H9 (cell line): ENCODE data around the gene FABP7. TPM values are rescaled to one million over a fixed set of nuclear protein-coding genes. Genes with fewer than 3 reads are reported as not detected.

Source experiments
- DNase-seq: peaks from one replicate; pipeline ENCODE4 v3.0.0-alpha.2; 2017
- H2AFZ ChIP-seq: one replicate; pipeline ENCODE4 v1.6.1; 2013; ENCODE audit warnings: mild to moderate bottlenecking, low read length, control low read depth, moderate library complexity
- H2AK5ac ChIP-seq: 2 replicates; pipeline ENCODE4 v1.6.1; 2013; ENCODE audit warnings: low read length, control low read depth, mixed read lengths; ENCODE audit not compliant: insufficient read length
- H2BK120ac ChIP-seq: one replicate; pipeline ENCODE4 v1.6.1; 2013; ENCODE audit warnings: low read depth, mild to moderate bottlenecking, low read length, control low read depth, inconsistent platforms; ENCODE audit not compliant: poor library complexity, severe bottlenecking
- H2BK12ac ChIP-seq: 2 replicates; pipeline ENCODE4 v1.6.1; 2013; ENCODE audit warnings: low read length, control low read depth, mixed read lengths, low read depth; ENCODE audit not compliant: insufficient read length
- H2BK15ac ChIP-seq: 2 replicates; pipeline ENCODE4 v1.6.1; 2013; ENCODE audit warnings: low read depth, low read length, control low read depth
- H2BK20ac ChIP-seq: one replicate; pipeline ENCODE4 v1.6.1; 2013; ENCODE audit warnings: low read depth, mild to moderate bottlenecking, low read length, control low read depth, inconsistent platforms; ENCODE audit not compliant: poor library complexity, severe bottlenecking
- H2BK5ac ChIP-seq: 2 replicates; pipeline ENCODE4 v1.6.1; 2013; ENCODE audit warnings: low read length, control low read depth, mixed read lengths; ENCODE audit not compliant: insufficient read length
- H3K14ac ChIP-seq: 2 replicates; pipeline ENCODE4 v1.6.1; 2013; ENCODE audit warnings: low read length, control low read depth; ENCODE audit not compliant: insufficient read depth
- H3K18ac ChIP-seq: 2 replicates; pipeline ENCODE4 v1.6.1; 2013; ENCODE audit warnings: low read depth, mild to moderate bottlenecking, mixed read lengths, low read length, control low read depth; ENCODE audit not compliant: insufficient read length
- H3K23ac ChIP-seq: 2 replicates; pipeline ENCODE4 v1.6.1; 2013; ENCODE audit warnings: low read length, control low read depth, mixed read lengths, low read depth; ENCODE audit not compliant: insufficient read length
- H3K23me2 ChIP-seq: 2 replicates; pipeline ENCODE4 v1.6.1; 2013; ENCODE audit warnings: low read depth, mild to moderate bottlenecking, mixed read lengths, low read length, control low read depth; ENCODE audit not compliant: insufficient read length, poor library complexity, severe bottlenecking
- H3K27ac ChIP-seq: 2 replicates; pipeline ENCODE4 v1.5.1; 2013; ENCODE audit warnings: low read length, control low read depth, mixed read lengths, low read depth; ENCODE audit not compliant: insufficient read length
- H3K27me3 ChIP-seq: 2 replicates; pipeline ENCODE4 v1.6.1; 2013; ENCODE audit warnings: low read length, control low read depth, inconsistent platforms; ENCODE audit not compliant: insufficient read depth
- H3K4ac ChIP-seq: 2 replicates; pipeline ENCODE4 v1.6.1; 2013; ENCODE audit warnings: low read depth, mild to moderate bottlenecking, control low read depth, inconsistent platforms, low read length, moderate library complexity
- H3K4me1 ChIP-seq: 2 replicates; pipeline ENCODE4 v1.6.1; 2013; ENCODE audit warnings: low read length, control low read depth, inconsistent platforms; ENCODE audit not compliant: insufficient read depth
- H3K4me2 ChIP-seq: 2 replicates; pipeline ENCODE4 v1.6.1; 2013; ENCODE audit warnings: low read length, control low read depth, mixed read lengths; ENCODE audit not compliant: insufficient read length, insufficient read depth
- H3K56ac ChIP-seq: 2 replicates; pipeline ENCODE4 v1.6.1; 2013; ENCODE audit warnings: low read depth, mild to moderate bottlenecking, mixed read lengths, low read length, control low read depth; ENCODE audit not compliant: insufficient read length
- H3K79me1 ChIP-seq: 2 replicates; pipeline ENCODE4 v1.6.1; 2013; ENCODE audit warnings: low read depth, mild to moderate bottlenecking, moderate library complexity, low read length, control low read depth, inconsistent platforms; ENCODE audit not compliant: insufficient read depth, poor library complexity, severe bottlenecking
- H3K79me2 ChIP-seq: 2 replicates; pipeline ENCODE4 v1.6.1; 2013; ENCODE audit warnings: low read length, control low read depth, inconsistent platforms; ENCODE audit not compliant: insufficient read depth
- H3K9ac ChIP-seq: 2 replicates; pipeline ENCODE4 v1.6.1; 2013; ENCODE audit warnings: low read length, control low read depth, mixed read lengths; ENCODE audit not compliant: insufficient read length; ENCODE audit errors: extremely low read depth
- H3K9me3 ChIP-seq: one replicate; pipeline ENCODE4 v1.6.1; 2013; ENCODE audit warnings: low read depth, low read length, inconsistent platforms; ENCODE audit not compliant: control insufficient read depth
- H3T11ph ChIP-seq: one replicate; pipeline ENCODE4 v1.6.1; 2013; ENCODE audit warnings: mild to moderate bottlenecking, low read length, control low read depth, inconsistent platforms
- H4K20me1 ChIP-seq: one replicate; pipeline ENCODE4 v1.6.1; 2013; ENCODE audit not compliant: control insufficient read depth, insufficient read length, insufficient read depth
- H4K5ac ChIP-seq: 2 replicates; pipeline ENCODE4 v1.6.1; 2013; ENCODE audit warnings: low read depth, mild to moderate bottlenecking, mixed read lengths, low read length, control low read depth; ENCODE audit not compliant: insufficient read length
- H4K8ac ChIP-seq: replicated peaks from 2 replicates; pipeline ENCODE4 v1.6.1; 2013; ENCODE audit warnings: low read length, control low read depth, mixed read lengths, low read depth; ENCODE audit not compliant: insufficient read length
- H4K91ac ChIP-seq: 2 replicates; pipeline ENCODE4 v1.6.1; 2013; ENCODE audit warnings: low read depth, mild to moderate bottlenecking, moderate library complexity, mixed read lengths, low read length, control low read depth; ENCODE audit not compliant: insufficient read length
- H3K27ac Mint-ChIP-seq, 3 experiments: 2 replicates in 2 of 3; 3 replicates in 1 of 3; pipeline ENCODE4 v1.8.0; 2020 to 2021; ENCODE audit warnings: mixed read lengths in 3 of 3, mild to moderate bottlenecking in 1 of 3, moderate library complexity in 1 of 3
- H3K27me3 Mint-ChIP-seq: 2 replicates; pipeline ENCODE4 v1.8.0; 2021; ENCODE audit warnings: low read depth, mild to moderate bottlenecking, moderate library complexity, mixed read lengths
- H3K36me3 Mint-ChIP-seq, 3 experiments: 2 replicates in 2 of 3; 3 replicates in 1 of 3; pipeline ENCODE4 v1.8.0; 2020 to 2021; ENCODE audit warnings: low read depth in 3 of 3, mixed read lengths in 3 of 3; ENCODE audit not compliant: insufficient read depth in 1 of 3
- H3K4me1 Mint-ChIP-seq, 2 experiments: 2 replicates each; pipeline ENCODE4 v1.8.0; 2020; ENCODE audit warnings: mixed read lengths in 2 of 2
- H3K4me3 Mint-ChIP-seq, 2 experiments: 2 replicates in 1 of 2; 3 replicates in 1 of 2; pipeline ENCODE4 v1.8.0; 2020 to 2021; ENCODE audit warnings: mild to moderate bottlenecking in 2 of 2, mixed read lengths in 2 of 2, moderate library complexity in 1 of 2
- H3K9me3 Mint-ChIP-seq, 2 experiments: 2 replicates in 1 of 2; 3 replicates in 1 of 2; pipeline ENCODE4 v1.8.0; 2020; ENCODE audit warnings: mild to moderate bottlenecking in 2 of 2, mixed read lengths in 2 of 2, moderate library complexity in 1 of 2
- CTCF ChIP-seq: fragments of 200-600 bp; sonication (generic); conservative IDR thresholded peaks from 3 replicates; pipeline ENCODE4 v1.8.0; 2021; ENCODE audit warnings: antibody characterized with exemption, mild to moderate bottlenecking
- total RNA-seq: library from RNA; stranded (reverse); gene quantifications from 2 replicates; pipeline ENCODE4 v1.2.1, GENCODE V29; 2021

The FABP7 gene
- total RNA-seq, 1 experiment from 2014 or later = 3.9 TPM

GRCh38 chr6:122766256-122766655, 13.3 kb upstream of the FABP7 start:
- Histone ChIP-seq H3K56ac (no peak overlapping the region), H3K9me3 (no peaks in the 10 kb centered on the region), H3K4me2 (no peak overlapping the region), H2BK12ac (no peak overlapping the region), H3K79me1 (no peaks in the 10 kb centered on the region), H4K91ac (no peak overlapping the region), H3K79me2 (no peaks in the 10 kb centered on the region), H4K8ac (no peak overlapping the region), H3K27ac (no peak overlapping the region), H3K23me2 (no peaks in the 10 kb centered on the region), H3T11ph (no peak overlapping the region), H4K5ac (no peak overlapping the region), H4K20me1 (no peaks in the 10 kb centered on the region), H2BK15ac (no peak overlapping the region), H3K14ac (no peak overlapping the region), H2AFZ (no peak overlapping the region), H2BK120ac (no peak overlapping the region), H3K23ac (no peak overlapping the region), H2BK20ac (no peak overlapping the region), H2AK5ac (no peak overlapping the region), H3K27me3 (no peaks in the 10 kb centered on the region), H3K4ac (no peak overlapping the region), H3K18ac (no peak overlapping the region), H2BK5ac (no peak overlapping the region), H3K4me1 (no peaks in the 10 kb centered on the region), H3K9ac (no peak overlapping the region)
- H3K4me1 Mint-ChIP-seq = 0 out of 4 replicates have a peak, but pooled peaks cover 0 to 2% of the 10 kb centered on the region in 2 experiments
- H3K27ac Mint-ChIP-seq = no peak overlapping the region
- no peaks in the 10 kb centered on the region for H3K9me3 Mint-ChIP-seq
- no peaks in the 10 kb centered on the region for H3K36me3 Mint-ChIP-seq
- no peak overlapping the region for H3K4me3 Mint-ChIP-seq
- DNase-seq = no peak
- H3K27me3 Mint-ChIP-seq = peaks cover 3% of the 10 kb centered on the region
- TF ChIP-seq CTCF = no peak
